Activated CD8-positive, alpha-beta memory T cell treated with anti-CD3 and anti-CD28 coated beads for 36 hours (primary cell): ENCODE data around the gene MTM1. TPM values are rescaled to one million over a fixed set of nuclear protein-coding genes. Genes with fewer than 3 reads are reported as not detected.

ENCODE experiments used
- CTCF ChIA-PET: fragments of 350-600 bp; sonication (Branson Sonifier 250); formaldehyde crosslinking; loops from one replicate; lab custom pipeline; 2021; ENCODE audit warnings: antibody characterized with exemption; lab: Charles Lee
- POLR2A ChIA-PET: fragments of 350-600 bp; sonication (Branson Sonifier 250); formaldehyde crosslinking; loops from one replicate; lab custom pipeline; 2021; ENCODE audit warnings: antibody characterized with exemption; lab: Charles Lee
- total RNA-seq, 2 experiments: library from RNA; stranded (reverse); gene quantifications; one replicate each; pipeline ENCODE4 v1.2.3, GENCODE V29; 2021

Gene MTM1
- total RNA-seq = 10 to 100 TPM; 15.1 to 18.7 TPM

GRCh38 chrX:150568320-150569154 is at the start of gene MTM1:
Gene MTM1, plus strand, starts transcription at chrX:150568621. Its CDS starts 23,994 bp downstream, at chrX:150592615.
- POLR2A ChIA-PET = interaction anchor here (1.3 kb wide), 1 partner anchor 22 kb away, joined by 3 read pairs; no protein-coding TSS in a partner anchor
- CTCF ChIA-PET = interaction anchor here (1.2 kb wide), 1 partner anchor 606 kb away, joined by 3 read pairs; no protein-coding TSS in a partner anchor

- CTCF ChIA-PET = no interaction called here
- POLR2A ChIA-PET = no interaction called here
Observed at GRCh38 chrX:150522494-150522893, 45.9 kb upstream of the MTM1 start.

- ChIA-PET CTCF (no interaction called here), POLR2A (no interaction called here)
Observed at GRCh38 chrX:150525061-150525919, 43.1 kb upstream of the MTM1 start.

GRCh38 chrX:150526692-150527091 is 41.7 kb upstream of the MTM1 start:
- CTCF ChIA-PET = no interaction called here
- POLR2A ChIA-PET = no interaction called here

- POLR2A ChIA-PET = no interaction called here
Observed at GRCh38 chrX:150527108-150527507, 41.3 kb upstream of the MTM1 start.

GRCh38 chrX:150529587-150529986 is 38.8 kb upstream of the MTM1 start:
- ChIA-PET POLR2A (no interaction called here), CTCF (interaction anchor here (0.5 kb wide), 1 partner anchor 32 kb away, joined by 4 read pairs; no protein-coding TSS in a partner anchor)

More at GRCh38 chrX:150527108-150527507, 41.3 kb upstream of the MTM1 start:
- CTCF ChIA-PET = interaction anchor here (0.6 kb wide), 1 partner anchor 155 kb away, joined by 3 read pairs; no protein-coding TSS in a partner anchor

- POLR2A ChIA-PET = no interaction called here
- CTCF ChIA-PET = no interaction called here
Observed at GRCh38 chrX:150530821-150531220, 37.6 kb upstream of the MTM1 start.

GRCh38 chrX:150531467-150531866 is 37.0 kb upstream of the MTM1 start:
- POLR2A ChIA-PET = no interaction called here

GRCh38 chrX:150533863-150534262 is 34.6 kb upstream of the MTM1 start:
- ChIA-PET POLR2A (no interaction called here), CTCF (no interaction called here)

More at GRCh38 chrX:150531467-150531866, 37.0 kb upstream of the MTM1 start:
- CTCF ChIA-PET = interaction anchor here (1.1 kb wide), 1 partner anchor 58 kb away, joined by 3 read pairs; no protein-coding TSS in a partner anchor

GRCh38 chrX:150536455-150537116 is 31.8 kb upstream of the MTM1 start:
- ChIA-PET CTCF (no interaction called here), POLR2A (no interaction called here)

- POLR2A ChIA-PET = no interaction called here
Observed at GRCh38 chrX:150537851-150538250, 30.6 kb upstream of the MTM1 start.

GRCh38 chrX:150540965-150541364 is 27.5 kb upstream of the MTM1 start:
- POLR2A ChIA-PET = no interaction called here

More at GRCh38 chrX:150537851-150538250, 30.6 kb upstream of the MTM1 start:
- CTCF ChIA-PET = no interaction called here

GRCh38 chrX:150542846-150543229 is 25.6 kb upstream of the MTM1 start:
- POLR2A ChIA-PET = no interaction called here
- CTCF ChIA-PET = no interaction called here

More at GRCh38 chrX:150540965-150541364, 27.5 kb upstream of the MTM1 start:
- CTCF ChIA-PET = no interaction called here

- ChIA-PET CTCF (no interaction called here), POLR2A (no interaction called here)
Observed at GRCh38 chrX:150543230-150544155, 24.9 kb upstream of the MTM1 start.

- POLR2A ChIA-PET = no interaction called here
- CTCF ChIA-PET = interaction anchor here (0.6 kb wide), 1 partner anchor 25 kb away, joined by 3 read pairs; no protein-coding TSS in a partner anchor
Observed at GRCh38 chrX:150544222-150544787, 24.1 kb upstream of the MTM1 start.

- CTCF ChIA-PET = interaction anchor here (0.6 kb wide), 1 partner anchor 25 kb away, joined by 3 read pairs; no protein-coding TSS in a partner anchor
- POLR2A ChIA-PET = no interaction called here
Observed at GRCh38 chrX:150544835-150545770, 23.3 kb upstream of the MTM1 start.
